Effector memory CD4-positive, alpha-beta T cell (primary cell): ENCODE results near the gene KIAA0408.
"Not testable (repeated sequence)": the region's sequence is repeated elsewhere in the genome, so short reads cannot be mapped to it uniquely, and the experiment has no call there.

Experiments
- DNase-seq, 3 donors: peaks; one replicate each; pipeline ENCODE4 v3.0.0-alpha.2; 2020
- H3K27ac ChIP-seq: 2 replicates; pipeline ENCODE4 v1.7.0; 2013; ENCODE audit warnings: mild to moderate bottlenecking, low read length, moderate library complexity; ENCODE audit not compliant: insufficient read depth, poor library complexity, severe bottlenecking
- H3K27me3 ChIP-seq: replicated peaks from 2 replicates; pipeline ENCODE4 v1.7.0; 2013; ENCODE audit warnings: mild to moderate bottlenecking, low read length; ENCODE audit not compliant: insufficient read depth, control insufficient read depth, poor library complexity, severe bottlenecking
- H3K36me3 ChIP-seq: 2 replicates; pipeline ENCODE4 v1.7.0; 2013; ENCODE audit warnings: mild to moderate bottlenecking, low read length, moderate library complexity; ENCODE audit not compliant: control insufficient read depth, insufficient read depth
- H3K4me1 ChIP-seq: 2 replicates; pipeline ENCODE4 v1.7.0; 2013; ENCODE audit warnings: low read length, mild to moderate bottlenecking; ENCODE audit not compliant: control insufficient read depth, insufficient read depth, poor library complexity, severe bottlenecking
- H3K4me3 ChIP-seq: 2 replicates; pipeline ENCODE4 v1.7.0; 2013; ENCODE audit warnings: low read length, low read depth, mild to moderate bottlenecking; ENCODE audit not compliant: insufficient read depth, poor library complexity, severe bottlenecking
- H3K9me3 ChIP-seq: 2 replicates; pipeline ENCODE4 v1.7.0; 2013; ENCODE audit warnings: mild to moderate bottlenecking, low read length, moderate library complexity; ENCODE audit not compliant: control insufficient read depth

KIAA0408 gene

GRCh38 chr6:127451388-127451787, 7.8 kb downstream of the KIAA0408 start:
- no peaks in the 10 kb centered on the region for H3K27me3 ChIP-seq
- H3K27ac ChIP-seq = no peak overlapping the region
- H3K36me3 ChIP-seq = peaks cover 4% of the 10 kb centered on the region
- H3K9me3 ChIP-seq = no peaks in the 10 kb centered on the region
- no peaks in the 10 kb centered on the region for H3K4me1 ChIP-seq
- DNase-seq = no peak
- H3K4me3 ChIP-seq = no peak overlapping the region

DNA sequence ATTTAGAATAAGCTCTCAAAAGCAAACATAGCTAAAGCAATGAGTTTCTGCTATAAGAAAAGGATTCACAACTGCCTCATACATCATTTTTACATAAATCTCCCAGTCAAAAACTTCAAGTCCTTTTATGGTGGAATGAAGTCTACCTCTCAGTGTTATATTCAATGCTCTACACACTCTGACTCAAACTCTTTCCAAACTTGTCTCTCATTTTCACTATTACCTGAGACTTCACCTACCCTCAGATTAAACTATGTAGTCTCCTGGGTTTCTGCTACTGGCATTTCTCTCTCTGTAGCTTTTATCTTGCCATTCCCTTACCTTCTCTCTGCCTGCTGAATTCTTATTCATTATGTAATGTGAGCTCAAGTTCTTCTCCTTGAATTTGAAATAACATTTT, 11.4 kb downstream of the KIAA0408 start:
- Histone ChIP-seq H3K4me1 (no peaks in the 10 kb centered on the region), H3K36me3 (peaks cover 4% of the 10 kb centered on the region), H3K4me3 (no peak overlapping the region), H3K27me3 (no peaks in the 10 kb centered on the region), H3K9me3 (no peaks in the 10 kb centered on the region), H3K27ac (no peak overlapping the region)
- DNase-seq = no peak

DNA sequence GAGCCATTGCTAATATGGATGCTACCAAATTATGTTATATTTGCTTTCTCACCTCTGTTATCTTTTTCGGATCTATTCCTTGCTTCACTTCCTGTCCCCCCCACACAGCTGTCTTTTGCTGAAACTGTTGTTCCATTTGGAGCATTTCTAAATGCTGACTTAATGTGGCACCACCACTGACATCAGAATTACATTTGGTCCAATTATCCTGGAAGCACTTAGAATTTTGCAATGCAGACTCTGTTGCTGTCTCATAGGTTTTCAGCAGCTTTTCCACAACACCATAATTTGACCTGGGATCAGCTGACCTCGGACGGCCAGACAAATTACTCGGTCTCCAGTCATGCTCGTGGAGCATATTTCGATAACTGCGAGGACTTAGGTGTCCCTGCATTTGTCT, 12.8 kb downstream of the KIAA0408 start:
- DNase-seq = no peak
- Histone ChIP-seq H3K36me3 (peaks cover 4% of the 10 kb centered on the region), H3K4me3 (no peak overlapping the region), H3K4me1 (no peaks in the 10 kb centered on the region), H3K9me3 (no peaks in the 10 kb centered on the region), H3K27ac (no peak overlapping the region), H3K27me3 (no peaks in the 10 kb centered on the region)

DNA sequence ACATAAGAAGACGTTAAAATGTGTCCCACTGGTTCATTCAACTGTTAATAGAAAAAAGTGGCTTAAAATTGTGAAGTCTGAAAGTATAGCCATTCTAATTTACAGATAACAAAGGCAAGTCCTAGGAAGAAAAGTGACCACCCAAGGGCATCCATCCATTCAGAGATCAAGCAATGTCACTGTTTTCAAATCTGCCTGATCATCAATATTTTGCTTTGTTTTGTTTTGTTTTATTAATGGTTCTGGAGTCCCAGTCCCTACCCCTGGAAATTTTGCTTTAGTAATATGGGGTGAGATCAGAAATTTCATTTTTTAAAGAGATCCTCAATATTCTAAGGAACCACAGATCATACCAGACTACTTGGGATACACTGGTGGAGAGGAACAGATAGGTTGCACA, 17.3 kb downstream of the KIAA0408 start:
- Histone ChIP-seq H3K36me3 (no peaks in the 10 kb centered on the region), H3K27me3 (no peaks in the 10 kb centered on the region), H3K4me3 (no peak overlapping the region), H3K9me3 (no peaks in the 10 kb centered on the region), H3K4me1 (no peaks in the 10 kb centered on the region), H3K27ac (no peak overlapping the region)
- no peak for DNase-seq

DNA sequence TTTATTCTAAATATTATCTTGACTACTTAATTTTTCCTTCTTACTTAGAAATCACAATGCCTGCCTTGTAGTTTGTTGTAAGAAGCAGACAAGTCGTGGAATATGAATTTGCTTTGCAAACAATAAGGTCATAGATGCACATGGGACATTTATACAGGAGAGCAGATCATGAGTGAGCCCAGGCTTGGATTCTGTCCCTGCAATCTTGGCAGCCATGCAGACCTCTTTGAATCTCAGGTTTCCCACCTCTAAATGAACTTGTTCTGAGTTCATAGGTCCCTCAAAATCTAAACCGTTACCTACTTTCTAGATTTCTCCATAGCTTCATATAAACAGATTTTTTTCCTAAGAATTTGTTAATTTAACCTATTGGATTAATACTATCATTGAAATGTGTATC, 19.5 kb downstream of the KIAA0408 start:
- no peak for DNase-seq
- H3K4me1 ChIP-seq = no peaks in the 10 kb centered on the region
- no peaks in the 10 kb centered on the region for H3K36me3 ChIP-seq
- no peaks in the 10 kb centered on the region for H3K27me3 ChIP-seq
- H3K9me3 ChIP-seq = no peaks in the 10 kb centered on the region
- no peak overlapping the region for H3K27ac ChIP-seq
- no peak overlapping the region for H3K4me3 ChIP-seq

GRCh38 chr6:127436578-127437110, 22.5 kb downstream of the KIAA0408 start:
- Histone ChIP-seq H3K27me3 (no peaks in the 10 kb centered on the region), H3K4me1 (no peaks in the 10 kb centered on the region), H3K36me3 (no peaks in the 10 kb centered on the region), H3K9me3 (no peaks in the 10 kb centered on the region), H3K27ac (no peak overlapping the region), H3K4me3 (no peak overlapping the region)
- DNase-seq = no peak

DNA sequence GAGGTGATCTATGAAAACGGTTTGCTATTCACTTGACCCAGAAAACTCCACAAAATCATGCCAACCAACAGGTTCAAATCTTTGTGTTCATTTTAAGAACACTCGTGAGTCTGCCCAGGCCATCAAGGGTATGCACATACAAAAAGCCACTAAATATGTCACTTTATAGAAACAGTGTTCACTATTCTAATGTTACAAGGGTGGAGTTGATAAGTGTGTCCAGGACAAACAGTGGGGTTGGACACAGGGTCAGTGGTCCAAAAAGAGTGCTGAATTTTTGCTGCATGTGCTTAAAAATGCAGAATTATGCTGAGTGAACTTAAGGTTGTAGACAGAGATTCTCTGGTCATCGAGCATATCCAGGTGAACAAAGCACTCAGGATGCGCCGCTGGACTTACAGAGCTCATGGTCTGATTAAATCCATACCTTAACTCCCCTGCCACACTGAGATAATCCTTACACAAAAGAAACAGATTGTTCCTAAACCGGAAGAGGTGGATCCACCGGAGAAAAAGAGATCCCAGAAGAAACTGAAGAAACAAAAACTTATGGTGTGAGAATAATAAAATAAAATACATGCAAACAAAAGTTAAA, 23.5 kb downstream of the KIAA0408 start:
- no peaks in the 10 kb centered on the region for H3K27me3 ChIP-seq
- no peaks in the 10 kb centered on the region for H3K36me3 ChIP-seq
- H3K4me1 ChIP-seq = no peaks in the 10 kb centered on the region
- H3K9me3 ChIP-seq = no peaks in the 10 kb centered on the region
- no peak overlapping the region for H3K4me3 ChIP-seq
- DNase-seq = no peak
- H3K27ac ChIP-seq = no peak overlapping the region

GRCh38 chr6:127434651-127435050, 24.5 kb downstream of the KIAA0408 start:
- no peaks in the 10 kb centered on the region for H3K36me3 ChIP-seq
- no peak overlapping the region for H3K27ac ChIP-seq
- H3K4me1 ChIP-seq = no peaks in the 10 kb centered on the region
- H3K9me3 ChIP-seq = no peaks in the 10 kb centered on the region
- DNase-seq = no peak
- H3K4me3 ChIP-seq = no peak overlapping the region
- no peaks in the 10 kb centered on the region for H3K27me3 ChIP-seq

GRCh38 chr6:127428562-127428961, 30.6 kb downstream of the KIAA0408 start:
- H3K27me3 ChIP-seq, H3K27ac ChIP-seq, H3K4me3 ChIP-seq, H3K9me3 ChIP-seq, DNase-seq, H3K4me1 ChIP-seq, H3K36me3 ChIP-seq: not testable (repeated sequence)

DNA sequence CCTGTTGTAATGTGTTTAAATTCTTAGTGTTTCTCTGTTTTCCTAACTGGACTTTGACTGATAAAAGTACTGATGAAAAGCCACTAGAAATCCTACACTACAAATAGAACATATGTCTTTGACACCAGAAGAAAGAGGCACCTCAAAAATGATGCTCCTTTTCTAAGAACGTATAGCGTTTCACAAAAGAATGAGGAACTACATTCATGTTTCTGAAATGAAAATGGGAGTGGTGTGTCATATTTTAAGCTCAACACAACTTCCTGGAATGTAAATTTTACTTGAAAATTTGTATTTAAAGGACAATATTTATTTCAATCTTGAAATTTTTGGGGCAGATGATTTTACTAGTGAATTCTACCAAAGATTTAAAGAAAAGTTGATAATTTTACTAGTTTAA, 35.3 kb downstream of the KIAA0408 start:
- Histone ChIP-seq H3K27me3 (no peaks in the 10 kb centered on the region), H3K9me3 (no peaks in the 10 kb centered on the region), H3K4me3 (no peak overlapping the region), H3K27ac (no peak overlapping the region), H3K36me3 (no peaks in the 10 kb centered on the region), H3K4me1 (no peaks in the 10 kb centered on the region)
- DNase-seq = no peak
